Measurements from ENCODE around the gene MKNK1.

GRCh38 chr1:46552357-46553237, 51.5 kb downstream of the MKNK1 start:
- TF ChIP-seq CTCF (IDR thresholded peaks at IDR 0.05; ENCODE audit: low read depth, low read length, poor library complexity, severe bottlenecking) (no peak), EZH2phosphoT487 (IDR thresholded peaks at IDR 0.05; ENCODE audit: borderline replicate concordance, low read length) (no peak)

All from DOHH2 (cell line).